GM21360 (cell line): ENCODE measurements around the gene COX19.
A peak's percentile ranks its signal among the peaks of the same experiment; 100 is the strongest.
"Not testable (repeated sequence)": the region's sequence is repeated elsewhere in the genome, so short reads cannot be mapped to it uniquely, and the experiment has no call there.

ENCODE experiments used
- ATAC-seq: cut with Tn5 transposase; IDR thresholded peaks from one replicate; pipeline ENCODE4 v1.9.1; 2021; ENCODE audit warnings: mild to moderate bottlenecking, moderate library complexity; ENCODE audit not compliant: unreplicated experiment

Gene COX19

DNA sequence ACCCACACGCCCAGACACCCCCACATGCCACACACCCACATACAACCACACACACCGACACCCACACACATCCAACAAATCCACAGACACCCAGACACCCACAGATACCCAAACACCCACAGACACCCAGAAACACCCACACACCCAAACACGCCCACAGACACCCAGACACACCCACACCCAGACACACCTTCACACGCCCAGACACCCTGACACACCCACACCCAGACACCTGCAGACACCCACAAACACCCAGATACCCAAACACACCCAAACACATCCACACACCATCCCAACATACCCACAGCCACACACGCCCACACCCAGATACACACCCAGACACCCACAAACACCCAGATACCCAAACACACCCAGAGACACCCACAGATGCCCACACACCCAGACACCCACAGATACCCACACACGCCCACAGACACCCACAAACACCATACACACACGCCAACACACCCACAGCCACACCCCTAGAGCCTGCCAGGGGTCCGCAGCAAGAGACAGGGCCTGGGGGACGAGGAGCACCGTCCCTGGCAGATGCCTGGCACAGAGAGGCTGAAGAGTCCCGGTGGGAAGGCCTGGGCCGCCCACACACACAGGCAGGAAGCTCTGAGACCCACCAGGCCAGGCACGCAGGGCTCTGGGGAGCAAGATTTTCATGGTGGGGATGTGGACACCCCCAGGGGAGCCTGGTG, 36.1 kb upstream of the COX19 start:
- ATAC-seq = no peak

DNA sequence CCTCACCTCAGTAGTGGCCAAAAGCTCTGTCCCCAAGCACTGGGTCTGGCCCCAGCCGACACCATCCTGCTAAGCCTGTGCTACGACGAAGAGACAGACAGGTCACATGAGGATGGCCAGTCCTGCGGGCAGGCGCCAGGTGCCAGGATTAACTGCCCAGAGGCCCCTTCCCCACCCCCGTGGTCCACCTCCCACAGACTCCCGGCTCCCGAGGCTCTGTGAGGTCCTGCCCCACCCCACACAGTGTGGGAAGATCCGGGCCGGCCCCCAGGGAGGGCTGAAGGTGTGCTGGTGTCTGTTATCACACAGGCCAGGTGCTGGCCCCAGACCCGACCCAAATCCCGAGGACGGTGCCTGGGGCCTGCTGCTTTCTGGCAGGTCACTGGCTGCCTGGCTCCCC, 34.9 kb upstream of the COX19 start:
- ATAC-seq = no peak

DNA sequence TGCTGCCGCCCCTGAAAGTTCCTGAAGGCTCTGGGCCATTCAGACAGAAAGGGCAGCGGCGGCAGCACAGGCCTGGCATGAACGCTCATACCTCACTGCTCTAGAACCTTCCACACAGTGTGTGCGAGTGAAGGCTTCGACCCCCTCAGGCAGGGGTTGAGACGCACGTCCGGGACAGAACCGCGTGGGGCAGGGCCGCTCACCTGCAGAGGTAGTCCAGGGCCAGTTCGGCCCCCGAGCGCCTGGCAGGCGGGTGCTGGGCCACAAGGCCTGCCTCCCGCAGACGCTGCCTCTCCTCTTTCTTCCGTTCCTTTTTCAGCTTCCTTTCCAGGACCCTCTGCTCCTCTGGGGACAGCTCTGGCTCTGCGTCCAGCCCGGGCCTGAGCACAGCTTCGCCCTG, 34.4 kb upstream of the COX19 start:
- no peak for ATAC-seq

DNA sequence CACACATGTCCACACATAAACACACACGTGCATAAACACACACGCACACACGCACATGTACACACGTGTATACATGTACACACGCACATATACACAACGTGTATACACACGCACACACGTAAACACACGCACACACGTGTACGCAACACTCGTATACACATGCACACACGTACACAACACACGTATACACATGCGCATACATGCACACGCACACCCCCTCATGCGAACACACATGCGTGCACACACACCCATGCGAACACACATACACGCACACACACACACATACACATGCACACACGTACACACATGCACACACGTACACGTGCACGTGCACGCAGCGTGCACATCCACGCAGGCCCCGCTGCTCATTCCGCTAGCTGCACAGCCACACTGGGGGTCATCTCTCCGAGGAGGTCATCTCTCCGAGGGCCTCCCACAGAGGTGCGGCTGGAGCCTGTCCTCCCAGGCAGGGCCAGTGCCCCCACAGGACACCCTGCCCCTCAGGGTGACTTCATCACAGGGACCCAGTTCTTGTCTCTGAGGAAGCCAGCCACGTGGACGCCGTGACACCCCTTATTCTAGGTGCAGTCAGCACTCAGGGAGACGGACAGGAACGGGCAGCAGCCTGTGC, 33.5 kb upstream of the COX19 start:
- ATAC-seq = no peak

DNA sequence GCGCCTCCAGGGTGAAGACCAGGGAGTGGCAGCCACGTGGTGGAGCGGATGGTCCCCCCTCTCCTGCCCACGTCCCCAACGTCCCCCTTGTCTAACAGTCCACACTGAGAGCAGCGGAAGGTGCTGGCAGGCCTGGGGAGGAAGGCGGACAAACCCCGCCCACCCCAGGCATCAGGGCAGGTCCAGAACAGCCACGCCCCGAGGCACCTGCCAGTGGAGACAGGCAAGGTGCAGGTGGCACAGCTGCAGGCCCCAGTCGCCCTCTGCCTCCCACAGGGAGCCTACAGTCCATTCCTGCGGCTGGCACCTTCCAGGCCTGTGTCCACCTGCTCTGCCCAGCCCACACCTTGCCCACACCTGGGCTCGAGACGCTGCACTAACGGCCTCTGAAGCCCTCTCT, 32.6 kb upstream of the COX19 start:
- no peak for ATAC-seq

DNA sequence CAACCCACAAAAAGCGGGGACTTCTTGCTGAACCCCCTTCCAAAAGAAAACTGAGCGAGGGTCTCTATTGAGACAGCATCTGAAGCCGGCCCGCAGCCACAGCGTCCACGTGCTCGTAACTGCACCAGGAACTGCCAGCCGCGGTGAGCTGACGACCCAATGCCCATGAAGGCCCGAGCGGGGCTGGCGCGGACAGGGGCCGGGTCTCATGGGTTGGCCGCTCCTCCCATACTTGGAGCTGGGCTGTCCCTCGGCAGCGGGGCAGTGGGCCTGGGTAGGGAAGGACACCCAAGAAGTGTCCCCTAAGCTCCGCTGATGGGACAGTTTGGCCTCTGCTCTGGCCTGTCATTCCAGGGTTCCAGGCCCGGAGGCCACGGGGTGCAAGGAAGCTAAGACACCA, 30.0 kb upstream of the COX19 start:
- ATAC-seq = no peak

DNA sequence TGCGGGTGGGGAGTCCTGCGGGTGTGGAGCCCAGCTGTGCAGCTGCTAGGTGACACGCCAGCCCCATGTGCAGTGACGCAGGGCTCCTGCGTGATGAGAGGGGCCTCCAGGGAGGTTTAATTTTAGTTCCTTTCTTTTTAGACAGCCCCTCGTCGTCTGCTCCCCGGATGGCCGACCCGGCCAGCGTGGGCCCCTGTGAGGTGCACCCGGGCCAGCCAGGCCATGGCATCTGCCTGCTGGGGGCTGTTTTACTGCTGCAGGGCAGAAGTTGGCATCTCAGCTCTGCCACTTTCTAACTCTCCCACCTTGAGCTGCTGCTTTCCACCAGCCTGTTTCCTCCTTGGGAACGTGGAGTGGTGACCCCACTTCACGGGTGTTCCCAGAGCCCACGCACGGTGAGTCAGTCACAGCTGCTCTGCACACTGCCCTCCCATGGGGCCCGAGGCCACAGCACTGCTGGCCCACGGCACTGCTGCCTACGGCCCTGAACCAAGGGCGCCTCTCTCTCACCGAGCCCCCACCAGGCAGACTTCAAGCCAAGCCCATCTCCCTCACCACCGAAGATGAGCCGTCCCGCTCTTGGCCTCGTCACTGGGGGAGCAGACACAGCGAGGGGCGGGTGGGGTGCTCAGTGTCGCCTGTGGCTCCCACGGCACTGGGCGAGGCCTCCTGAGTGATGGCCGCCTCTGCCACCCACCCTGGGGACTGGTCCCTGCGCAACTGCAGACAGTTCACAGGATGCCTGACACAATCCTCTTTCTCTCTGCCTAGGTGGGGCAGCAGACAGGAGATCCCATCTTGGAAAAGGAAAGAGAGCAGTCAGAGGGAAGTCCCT, 28.9 kb upstream of the COX19 start:
- ATAC-seq = no peak

DNA sequence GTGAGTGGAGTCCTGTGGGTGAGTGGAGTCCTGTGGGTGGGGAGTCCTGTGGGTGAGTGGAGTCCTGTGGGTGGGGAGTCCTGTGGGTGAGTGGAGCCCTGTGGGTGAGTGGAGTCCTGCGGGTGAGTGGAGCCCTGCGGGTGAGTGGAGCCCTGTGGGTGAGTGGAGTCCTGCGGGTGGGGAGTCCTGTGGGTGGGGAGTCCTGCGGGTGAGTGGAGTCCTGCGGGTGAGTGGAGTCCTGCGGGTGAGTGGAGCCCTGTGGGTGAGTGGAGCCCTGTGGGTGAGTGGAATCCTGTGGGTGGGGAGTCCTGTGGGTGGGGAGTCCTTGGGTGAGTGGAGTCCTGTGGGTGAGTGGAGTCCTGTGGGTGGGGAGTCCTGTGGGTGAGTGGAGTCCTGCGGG, 27.1 kb upstream of the COX19 start:
- not testable (repeated sequence) for ATAC-seq

DNA sequence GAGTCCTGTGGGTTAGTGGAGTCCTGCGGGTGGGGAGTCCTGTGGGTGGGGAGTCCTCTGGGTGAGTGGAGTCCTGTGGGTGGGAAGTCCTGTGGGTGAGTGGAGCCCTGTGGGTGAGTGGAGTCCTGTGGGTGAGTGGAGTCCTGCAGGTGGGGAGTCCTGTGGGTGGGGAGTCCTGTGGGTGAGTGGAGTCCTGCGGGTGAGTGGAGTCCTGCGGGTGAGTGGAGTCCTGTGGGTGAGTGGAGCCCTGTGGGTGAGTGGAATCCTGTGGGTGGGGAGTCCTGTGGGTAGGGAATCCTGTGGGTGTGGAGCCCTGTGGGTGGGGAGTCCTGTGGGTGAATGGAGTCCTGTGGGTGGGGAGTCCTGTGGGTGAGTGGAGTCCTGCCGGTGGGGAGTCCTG, 26.7 kb upstream of the COX19 start:
- ATAC-seq = not testable (repeated sequence)

DNA sequence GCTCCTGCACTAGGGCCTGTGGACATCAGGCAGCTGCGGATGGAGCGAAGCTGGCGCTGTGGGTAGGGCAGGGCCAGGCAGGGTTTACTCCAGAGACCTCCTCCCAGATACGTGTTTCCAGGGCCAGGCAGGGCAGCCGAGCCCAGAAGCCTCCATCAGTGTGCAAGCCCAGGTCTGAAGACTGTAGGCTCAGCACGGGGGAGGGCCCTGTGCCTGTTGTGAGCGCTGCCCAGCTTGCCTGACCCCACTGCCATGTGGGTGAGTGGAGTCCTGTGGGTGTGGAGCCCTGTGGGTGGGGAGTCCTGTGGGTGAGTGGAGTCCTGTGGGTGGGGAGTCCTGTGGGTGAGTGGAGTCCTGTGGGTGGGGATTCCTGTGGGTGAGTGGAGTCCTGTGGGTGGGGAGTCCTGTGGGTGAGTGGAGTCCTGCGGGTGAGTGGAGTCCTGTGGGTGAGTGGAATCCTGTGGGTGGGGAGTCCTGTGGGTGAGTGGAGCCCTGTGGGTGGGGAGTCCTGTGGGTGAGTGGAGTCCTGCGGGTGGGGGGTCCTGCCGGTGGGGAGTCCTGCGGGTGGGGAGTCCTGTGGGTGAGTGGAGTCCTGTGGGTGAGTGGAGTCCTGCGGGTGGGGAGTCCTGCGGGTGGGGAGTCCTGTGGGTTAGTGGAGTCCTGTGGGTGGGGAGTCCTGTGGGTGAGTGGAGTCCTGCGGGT, 25.9 kb upstream of the COX19 start:
- not testable (repeated sequence) for ATAC-seq

DNA sequence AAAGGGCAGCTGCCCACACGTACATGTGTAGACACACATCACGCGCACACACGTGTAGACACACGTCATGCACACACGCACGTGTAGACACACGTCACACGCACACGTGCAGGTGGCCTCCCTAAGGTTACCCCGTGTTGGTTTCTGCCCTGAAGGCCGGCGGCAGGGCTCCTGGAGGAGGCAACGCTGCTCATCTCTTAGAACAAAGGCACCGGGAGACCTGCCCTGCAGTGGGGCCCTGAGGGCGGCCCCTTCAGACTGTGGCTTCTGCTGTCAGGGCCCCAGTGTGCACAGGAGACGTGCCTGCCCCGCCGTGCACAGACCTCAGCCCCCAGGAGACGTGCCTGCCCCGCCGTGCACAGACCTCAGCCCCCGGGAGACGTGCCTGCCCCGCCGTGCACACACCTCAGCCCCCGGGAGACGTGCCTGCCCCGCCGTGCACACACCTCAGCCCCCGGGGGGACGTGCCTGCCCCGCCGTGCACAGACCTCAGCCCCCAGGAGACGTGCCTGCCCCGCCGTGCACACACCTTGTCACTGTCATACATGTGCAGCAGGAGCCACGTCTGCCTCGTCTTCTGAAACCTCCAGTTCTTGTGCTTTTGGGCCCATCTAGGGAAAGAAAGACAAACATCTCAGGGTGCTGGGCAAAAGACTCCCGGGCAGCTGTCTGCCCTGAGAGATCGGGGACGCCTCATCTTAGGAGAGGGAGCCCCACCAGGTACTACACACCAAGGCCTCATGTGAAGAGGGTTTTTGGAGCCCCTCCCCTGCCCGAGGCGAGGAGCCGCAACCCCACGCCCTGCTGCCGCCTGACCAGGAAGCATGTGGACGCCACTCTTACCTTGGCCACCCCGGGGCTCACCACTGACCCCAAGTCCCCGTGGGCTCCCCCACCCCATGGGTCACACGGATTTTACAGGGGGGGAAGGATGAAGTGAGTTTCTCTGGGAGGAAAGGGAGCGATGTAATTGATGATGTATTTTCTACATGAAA, 24.9 kb upstream of the COX19 start:
- ATAC-seq = peak; percentile 54

DNA sequence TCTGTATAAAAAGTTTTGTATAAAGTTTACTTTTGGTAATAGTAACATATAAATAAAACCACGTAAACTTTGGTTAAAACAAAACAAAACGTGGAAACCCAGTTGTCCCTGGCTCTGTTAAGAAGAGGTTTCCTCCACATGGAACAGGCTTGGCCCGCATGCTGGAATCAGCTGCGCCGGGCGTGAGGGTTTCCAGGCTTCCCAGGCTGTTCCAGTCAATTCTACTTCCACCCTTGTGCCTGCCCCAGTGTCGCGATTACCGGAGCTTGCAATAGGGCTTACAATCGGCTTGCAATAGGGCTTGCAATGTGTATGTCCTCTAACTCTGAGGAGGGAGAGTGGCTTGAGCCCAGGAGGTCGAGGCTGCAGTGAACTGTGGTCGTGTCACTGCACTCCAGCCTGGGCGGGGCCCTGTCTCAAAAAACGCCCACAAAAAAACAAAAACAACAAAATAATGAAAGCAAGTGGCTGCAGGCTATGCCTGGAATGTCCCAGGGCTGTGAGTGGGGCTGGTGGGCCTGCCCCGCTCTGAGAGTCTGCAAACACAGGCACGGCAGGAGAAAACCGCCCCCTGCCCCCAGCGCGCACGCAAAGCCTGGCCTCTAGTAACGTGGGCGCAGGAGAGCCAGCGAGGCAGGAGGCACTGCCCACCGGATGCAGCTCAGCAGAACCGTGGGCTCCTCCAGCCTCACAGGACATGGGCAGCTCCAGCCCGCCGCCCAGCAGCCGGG, 24.0 kb upstream of the COX19 start:
- ATAC-seq = peak; percentile 34

DNA sequence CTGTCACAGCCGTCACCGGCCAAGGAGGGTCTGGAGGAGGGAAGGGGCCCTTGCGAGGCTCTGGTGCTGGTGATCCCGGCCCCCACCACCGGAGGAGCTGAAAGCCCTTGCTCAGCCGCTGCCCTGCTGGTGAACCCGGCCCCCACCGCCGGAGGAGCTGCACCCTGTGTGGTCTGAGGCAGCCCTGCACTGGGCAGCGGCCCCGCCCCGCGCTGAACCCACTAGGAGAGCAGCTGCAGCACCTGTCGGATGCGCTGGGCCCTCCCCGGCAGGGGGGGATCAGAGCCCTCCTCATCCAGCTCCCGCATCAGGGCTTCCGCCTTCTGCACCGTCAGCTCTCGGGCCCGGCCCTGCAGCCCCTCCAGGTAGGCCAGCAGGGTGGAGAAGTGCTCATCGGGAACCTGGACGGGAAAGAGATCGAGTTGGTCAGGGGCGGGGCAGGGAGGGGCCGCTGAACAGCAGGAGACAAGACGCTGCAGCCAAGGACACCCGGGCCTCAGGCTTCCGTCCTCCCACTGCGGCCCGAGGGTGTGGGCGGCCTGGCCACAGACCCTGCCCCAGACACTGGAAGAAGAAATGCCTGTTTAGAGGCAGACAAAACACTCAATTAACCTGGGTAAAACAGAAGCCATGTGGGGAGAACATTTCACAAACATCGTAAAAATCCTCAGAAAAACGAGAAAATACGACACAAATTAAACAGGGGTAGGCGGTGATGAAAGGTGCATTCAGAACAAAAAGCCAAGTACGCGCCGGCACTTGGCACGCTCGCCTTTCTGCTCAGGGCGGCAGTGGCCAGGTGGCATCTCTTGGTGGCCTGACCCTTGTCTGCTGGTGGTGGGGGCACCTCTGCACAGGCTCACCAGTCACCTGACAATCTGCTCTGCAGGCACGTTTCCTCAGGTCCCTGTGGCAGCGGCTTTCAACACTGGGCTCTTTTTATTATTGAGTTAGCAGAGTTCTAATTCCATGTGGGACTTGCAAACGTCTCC, 22.4 kb upstream of the COX19 start:
- no peak for ATAC-seq

DNA sequence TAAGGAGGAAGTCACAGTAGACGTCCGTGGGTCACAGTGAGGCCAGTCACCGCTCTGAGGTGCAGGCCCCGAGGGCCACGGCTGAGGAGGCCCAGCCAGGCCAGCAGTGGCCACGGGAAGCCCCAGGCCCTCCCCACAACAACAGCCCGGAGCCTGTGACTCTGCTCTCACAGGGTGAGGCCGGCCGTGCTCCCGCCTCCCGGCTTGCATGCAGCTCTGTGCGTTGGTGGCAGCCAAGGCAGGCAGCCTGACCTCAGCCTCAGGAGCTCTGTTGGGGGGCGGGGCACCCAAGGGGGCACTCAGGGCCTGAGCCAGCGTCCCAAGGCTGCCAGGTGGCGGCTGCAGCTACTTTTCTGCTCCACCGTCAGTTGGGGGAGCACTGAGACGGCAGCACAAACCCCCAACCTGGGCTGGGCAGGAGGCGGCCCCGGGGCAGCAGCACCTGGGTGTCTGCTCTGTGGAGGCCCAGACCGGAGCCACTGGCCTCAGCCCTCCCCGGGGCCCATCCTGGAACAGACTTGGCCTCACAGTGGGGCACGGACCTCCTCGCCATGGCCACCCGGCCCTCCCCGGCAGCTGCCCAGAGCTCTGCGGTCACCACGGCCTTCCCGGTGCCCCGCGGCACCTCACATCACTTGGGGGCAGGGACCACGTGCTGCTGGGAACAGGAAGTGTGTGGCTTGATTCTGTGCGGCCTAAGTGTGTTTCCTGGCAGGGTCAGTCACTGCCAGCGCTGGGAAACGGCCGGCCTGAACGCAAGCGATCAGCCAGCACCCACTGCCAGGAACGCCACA, 20.9 kb upstream of the COX19 start:
- no peak for ATAC-seq

DNA sequence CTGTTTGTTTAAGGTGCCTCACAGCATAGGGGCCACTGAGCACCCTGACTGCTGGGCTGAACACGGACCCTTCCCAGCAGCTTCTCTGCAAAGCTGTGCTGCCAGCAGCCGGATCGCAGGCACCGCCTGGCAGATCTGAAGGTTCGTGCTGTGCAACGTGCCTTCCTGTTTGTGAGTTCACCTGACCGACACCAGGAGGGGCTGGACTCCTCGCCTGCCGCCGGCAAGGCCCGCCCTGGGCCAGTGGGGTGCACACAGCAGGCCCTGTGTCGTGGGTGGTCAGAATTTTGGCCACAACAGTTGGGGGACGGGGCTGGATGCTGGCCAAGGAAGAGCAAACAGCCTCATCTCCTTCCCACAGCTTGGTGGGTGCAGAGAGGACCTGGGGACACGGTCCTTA, 20.2 kb upstream of the COX19 start:
- ATAC-seq = no peak

DNA sequence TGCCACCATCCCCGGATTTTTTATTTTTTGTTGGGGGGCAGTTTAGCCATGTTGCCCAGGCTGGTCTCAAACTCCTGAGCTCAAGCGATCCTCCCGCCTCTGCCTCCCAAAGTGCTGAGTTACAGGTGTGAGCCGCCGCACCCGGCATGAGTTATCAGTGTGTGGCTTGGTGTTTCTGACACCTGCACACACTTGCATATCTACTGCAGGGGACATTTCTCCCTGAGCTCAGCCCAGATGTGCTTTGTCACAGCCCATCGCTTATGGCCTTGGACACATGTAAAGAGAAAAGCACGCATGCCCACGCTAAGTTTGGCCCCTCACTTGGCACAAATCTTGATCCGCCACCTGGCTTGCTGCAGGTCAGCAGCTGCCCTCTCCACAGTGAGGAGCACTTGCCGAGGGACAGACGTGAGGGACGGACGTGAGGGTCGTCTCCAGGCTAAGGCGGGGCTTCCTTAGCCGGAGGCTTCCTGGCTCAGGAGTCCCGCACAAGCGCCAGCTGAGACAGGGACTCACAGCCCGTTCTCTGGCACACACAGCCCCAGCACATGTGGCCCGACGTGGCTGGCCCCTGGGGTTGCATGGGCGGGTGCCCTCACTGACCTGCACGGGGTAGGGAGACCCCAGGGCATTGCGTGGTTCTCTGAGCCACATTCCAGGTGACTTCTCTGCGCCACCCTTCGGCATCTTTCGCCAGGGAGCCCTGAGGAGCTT, 19.4 kb upstream of the COX19 start:
- ATAC-seq = no peak
